ENCODE data around the gene UBQLN4.

GRCh38 chr1:156050376-156050775 is 3.2 kb downstream of the UBQLN4 start:
- TF ChIP-seq CTCF (IDR thresholded peaks at IDR 0.05; ENCODE audit: borderline replicate concordance, extremely low read depth, low read length, poor library complexity, severe bottlenecking) (no peak), EZH2 (IDR thresholded peaks at IDR 0.05; ENCODE audit: borderline replicate concordance, low read depth, low read length, severe bottlenecking) (no peak)

Data from DND-41 (cell line).